T47D (cell line): ENCODE results near the gene C10orf143.
A peak's percentile ranks its signal among the peaks of the same experiment; 100 is the strongest.
"Not testable (repeated sequence)": the region's sequence is repeated elsewhere in the genome, so short reads cannot be mapped to it uniquely, and the experiment has no call there.

Experiments used
- DNase-seq, 2 experiments: peaks; one replicate each; pipeline versions ENCODE4 v3.0.0 to v3.0.0-alpha.2; 2011 to 2012; ENCODE audit warnings: low read depth in 1 of 2, low spot score in 1 of 2
- JUND ChIP-seq: IDR thresholded peaks from 2 replicates; pipeline ENCODE4 v1.6.1; 2012; ENCODE audit warnings: low read depth
- in situ Hi-C: cut with HindIII; loops from 2 replicates; pipeline ENCODE4 v1.10.0; 2016; ENCODE audit warnings: low sequenced_read_pairs, low pct_unique_long_range_greater_than_20kb

C10orf143 gene

DNA sequence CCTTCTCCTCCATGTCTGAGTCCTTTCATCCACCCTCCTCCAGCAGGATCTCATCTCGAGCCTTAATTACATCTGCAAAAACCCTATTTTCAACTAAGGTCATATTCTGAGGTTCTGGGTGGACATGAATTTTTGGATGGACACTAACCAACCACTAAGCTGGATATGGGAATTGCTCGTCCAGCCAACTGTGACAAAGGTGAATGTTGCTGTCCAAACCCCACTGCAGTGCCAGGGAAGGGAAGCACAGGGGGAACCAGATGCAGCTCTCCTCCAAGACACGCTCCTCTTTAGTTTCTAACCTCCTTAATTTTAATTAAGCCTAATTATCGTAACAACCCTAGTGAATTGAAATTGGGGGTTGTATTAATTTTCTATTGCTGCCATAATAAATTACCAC, 81.4 kb downstream of the C10orf143 start:
- in situ Hi-C loops, result no loop called here
- no peak for TF ChIP-seq JUND

DNA sequence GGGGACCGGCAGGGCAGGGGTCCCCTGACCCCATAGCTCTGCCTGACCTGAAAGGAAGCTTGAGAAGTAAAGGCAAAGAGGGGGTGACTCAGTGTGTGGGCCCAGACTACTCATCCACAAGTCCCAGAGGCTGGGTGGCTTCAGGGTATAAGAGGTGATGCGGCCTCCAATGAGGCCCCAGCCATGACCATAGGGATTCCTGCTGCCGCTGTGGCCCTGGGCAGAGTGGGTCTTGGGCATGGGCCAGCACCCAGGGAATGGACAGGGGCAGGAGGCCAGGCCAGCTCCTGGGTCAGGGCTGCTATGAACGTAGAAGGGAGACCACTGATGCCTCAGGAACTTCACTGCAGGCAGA, 82.2 kb downstream of the C10orf143 start:
- in situ Hi-C loops, result no loop called here
- no peak for DNase-seq
- no peak for TF ChIP-seq JUND

More for the DNA sequence above, 81.4 kb downstream of the C10orf143 start:
- no peak for DNase-seq

DNA sequence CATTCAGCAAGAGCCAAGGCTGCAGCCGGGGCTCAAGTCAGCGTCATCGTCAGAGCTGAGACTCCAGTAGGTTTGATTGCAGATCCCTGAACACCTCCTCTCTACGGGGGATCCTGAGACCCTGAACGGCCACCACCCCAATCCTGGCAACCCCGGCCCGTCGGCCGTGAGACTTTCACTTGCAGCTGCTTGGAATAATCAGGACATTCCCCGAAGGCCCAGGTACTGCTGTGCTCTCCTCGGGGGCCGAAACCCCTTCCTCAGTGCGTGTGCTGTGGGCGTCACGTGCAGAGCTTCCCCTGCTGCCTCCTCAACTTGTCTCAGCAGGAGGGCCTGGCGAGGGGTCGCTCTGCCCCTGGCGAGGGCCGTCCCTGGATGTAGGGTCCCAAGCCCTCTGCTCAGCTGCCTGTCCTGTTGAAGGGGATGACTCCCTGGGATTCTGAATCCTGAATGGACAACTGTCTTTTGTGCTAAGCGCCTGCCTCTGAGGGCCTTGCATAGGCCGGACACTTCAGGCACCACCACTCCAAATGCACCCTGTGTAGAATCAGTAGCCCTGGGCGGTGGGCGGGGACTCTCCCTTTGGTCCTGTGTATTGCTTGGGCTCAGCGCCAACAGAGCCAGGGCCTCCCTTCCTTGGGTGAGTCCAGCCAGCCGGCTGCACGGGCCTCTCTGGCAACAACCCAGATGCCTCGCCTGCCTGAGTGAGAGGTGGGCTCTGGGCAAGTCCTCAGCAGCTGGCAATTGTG, 82.7 kb downstream of the C10orf143 start:
- peak in 1 of 2 experiments; percentile 5 for DNase-seq
- in situ Hi-C loops, result no loop called here
- TF ChIP-seq JUND, result no peak

- DNase-seq, result no peak
- TF ChIP-seq JUND, result no peak
- in situ Hi-C loops, result no loop called here
These were observed 83.8 kb downstream of the C10orf143 start for GRCh38 chr10:130026670-130027456.

GRCh38 chr10:130025811-130026485, 84.7 kb downstream of the C10orf143 start:
- in situ Hi-C loops, result no loop called here
- TF ChIP-seq JUND, result no peak

GRCh38 chr10:130025326-130025725, 85.3 kb downstream of the C10orf143 start:
- DNase-seq, result no peak
- in situ Hi-C loops, result no loop called here
- TF ChIP-seq JUND, result no peak

More at GRCh38 chr10:130025811-130026485, 84.7 kb downstream of the C10orf143 start:
- DNase-seq, result no peak

DNA sequence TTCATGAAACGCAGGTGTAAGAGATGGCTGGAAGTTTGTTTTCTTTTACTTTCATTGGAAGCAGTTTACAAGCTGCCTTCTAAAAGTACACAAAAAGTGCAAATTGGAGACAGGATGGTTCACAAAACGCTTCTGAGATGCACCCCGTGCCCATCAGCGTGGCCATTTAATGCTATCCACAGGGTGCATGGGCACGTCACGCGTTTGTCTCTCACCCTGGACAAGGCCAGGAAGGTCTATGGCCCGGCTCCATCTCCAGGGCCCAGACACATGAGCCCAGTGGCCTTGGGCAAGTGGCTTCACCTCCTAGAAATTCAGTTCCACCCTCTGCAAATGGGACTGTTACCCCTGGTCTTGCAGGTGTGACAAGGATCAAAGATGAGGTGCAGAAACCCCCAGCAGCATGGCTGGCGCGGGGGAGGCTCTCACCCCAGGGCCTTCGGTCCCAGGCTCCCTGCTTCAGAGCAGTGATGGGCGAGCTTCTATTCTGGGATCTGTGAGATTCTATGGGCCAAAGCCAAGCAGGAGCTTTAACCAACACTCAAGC, 85.8 kb downstream of the C10orf143 start:
- DNase-seq, result no peak
- in situ Hi-C loops, result no loop called here

GRCh38 chr10:130024326-130024725, 86.3 kb downstream of the C10orf143 start:
- DNase-seq, in situ Hi-C loops: not testable (repeated sequence)

More for the DNA sequence above, 85.8 kb downstream of the C10orf143 start:
- TF ChIP-seq JUND, result no peak

DNA sequence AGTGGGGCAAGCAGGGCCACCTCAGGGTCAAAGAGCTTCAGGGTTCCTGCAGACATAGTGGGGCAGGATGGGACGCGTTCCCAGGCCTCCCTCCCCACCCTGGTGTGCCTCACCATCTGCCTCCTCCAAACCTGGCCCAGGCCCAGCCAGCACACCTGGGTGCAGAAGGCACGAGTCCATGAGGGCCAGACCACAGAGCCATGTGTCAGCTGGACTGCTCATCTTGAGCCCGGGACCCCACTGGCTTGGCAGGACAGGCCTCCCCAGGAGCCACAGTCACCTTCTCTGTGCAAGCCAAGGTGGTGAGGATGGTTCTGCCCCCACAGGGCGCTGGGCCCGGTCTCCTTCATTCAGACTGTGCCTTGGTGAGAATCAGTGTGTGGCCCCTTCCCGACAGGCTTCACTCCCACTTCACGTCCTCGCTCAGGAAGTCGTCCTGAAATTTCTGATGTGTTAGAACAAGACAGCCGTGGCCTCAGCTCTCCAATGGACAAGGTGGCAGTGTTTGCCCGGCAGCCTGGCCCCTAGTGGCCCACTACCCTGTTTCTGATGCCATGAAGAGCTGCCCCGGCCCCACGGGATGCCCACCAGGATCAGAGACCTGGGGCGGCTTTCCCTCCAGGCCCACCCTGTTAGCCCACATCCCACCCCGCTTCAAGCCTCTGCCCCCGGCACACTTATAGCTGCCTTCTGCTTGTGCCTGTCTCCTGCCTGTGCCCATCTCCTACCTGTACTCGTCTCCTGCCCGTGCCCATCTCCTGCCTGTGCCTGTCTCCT, 87.0 kb downstream of the C10orf143 start:
- in situ Hi-C loops, result no loop called here
- no peak for TF ChIP-seq JUND
- DNase-seq, result no peak

DNA sequence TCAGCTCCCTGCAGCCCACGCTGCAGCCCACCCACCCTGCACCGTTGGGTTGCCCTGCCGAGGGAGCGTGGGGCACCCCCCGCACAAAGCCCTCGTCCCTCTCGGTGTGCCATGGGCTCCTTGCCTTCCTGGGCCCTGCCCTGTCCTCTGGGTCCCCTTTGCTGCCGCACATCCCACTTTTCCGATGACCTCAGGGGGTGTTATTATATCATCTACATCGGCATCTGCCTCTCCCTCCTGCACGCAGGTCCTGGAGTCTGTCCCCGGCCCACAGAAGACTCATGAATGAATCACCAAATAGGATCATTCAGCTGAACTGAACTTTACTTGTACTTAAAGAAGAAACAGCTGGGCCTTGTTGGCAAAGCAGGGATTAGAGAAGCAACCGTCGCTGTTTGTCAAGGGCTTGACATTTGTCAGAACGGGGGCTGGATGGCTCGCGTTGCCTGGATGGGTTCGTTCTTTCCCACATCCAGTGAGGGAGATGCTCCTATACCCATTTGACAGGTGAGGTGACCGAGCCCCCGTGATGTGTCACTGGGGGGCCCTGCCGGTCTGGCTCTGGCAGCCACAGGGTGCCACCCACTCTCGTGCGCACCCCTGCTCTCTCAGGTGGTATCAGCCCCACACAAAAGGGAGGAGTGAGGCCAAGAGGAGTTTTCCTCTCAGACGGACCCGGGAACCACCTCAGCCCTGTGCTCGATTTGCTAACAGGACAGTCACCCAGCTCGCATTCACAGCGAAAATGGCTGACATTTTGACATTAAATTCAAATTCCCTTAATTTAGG, 87.9 kb downstream of the C10orf143 start:
- DNase-seq, result no peak
- in situ Hi-C loops, result no loop called here
- TF ChIP-seq JUND, result no peak

GRCh38 chr10:130022086-130022485, 88.5 kb downstream of the C10orf143 start:
- no peak for TF ChIP-seq JUND
- in situ Hi-C loops, result no loop called here

More at GRCh38 chr10:130022086-130022485, 88.5 kb downstream of the C10orf143 start:
- no peak for DNase-seq
